H1 (cell line): Measurements from ENCODE around the gene ZNF112. TPM values are rescaled to one million over a fixed set of nuclear protein-coding genes. Genes with fewer than 3 reads are reported as not detected.

Experiments used
- CTCF ChIA-PET: fragments of 300-600 bp; sonication (Branson Sonifier 250); formaldehyde crosslinking; loops from one replicate; lab custom pipeline; 2021; ENCODE audit not compliant: partially characterized antibody; lab: Charles Lee
- POLR2A ChIA-PET: fragments of 300-600 bp; sonication (Branson Sonifier 250); formaldehyde crosslinking; loops from one replicate; lab custom pipeline; 2021; ENCODE audit warnings: inconsistent platforms; ENCODE audit not compliant: partially characterized antibody; lab: Charles Lee
- DNase-seq, 2 experiments: peaks; one replicate each; pipeline versions ENCODE4 v3.0.0 to v3.0.0-alpha.2; 2010 to 2022; ENCODE audit warnings: low spot score in 2 of 2, low read depth in 1 of 2, mixed read lengths in 1 of 2
- FAIRE-seq: peaks from 2 replicates; lab custom pipeline; 2011; peaks lifted over from hg19 to GRCh38; lab: Jason Lieb, UNC
- H2AFZ ChIP-seq: 2 replicates; pipeline ENCODE4 v1.8.1; 2012; ENCODE audit warnings: low read length, inconsistent platforms
- H2AK5ac ChIP-seq: 2 replicates; pipeline ENCODE4 v1.6.1; 2013; ENCODE audit warnings: low read depth, low read length
- H2BK120ac ChIP-seq: replicated peaks from 2 replicates; pipeline ENCODE3; 2013; ENCODE audit warnings: low read depth, low read length, inconsistent platforms
- H2BK12ac ChIP-seq: 2 replicates; pipeline ENCODE4 v1.6.1; 2013; ENCODE audit warnings: low read depth, low read length
- H2BK15ac ChIP-seq: 2 replicates; pipeline ENCODE4 v1.6.1; 2013; ENCODE audit warnings: low read length
- H2BK20ac ChIP-seq: 2 replicates; pipeline ENCODE4 v1.6.1; 2013; ENCODE audit warnings: low read length
- H2BK5ac ChIP-seq: 2 replicates; pipeline ENCODE4 v1.6.1; 2013; ENCODE audit warnings: low read depth, low read length
- H3K14ac ChIP-seq: 2 replicates; pipeline ENCODE4 v1.6.1; 2013; ENCODE audit warnings: inconsistent platforms; ENCODE audit not compliant: insufficient read length
- H3K18ac ChIP-seq: 2 replicates; pipeline ENCODE4 v1.6.1; 2013; ENCODE audit warnings: low read length; ENCODE audit errors: extremely low read depth
- H3K23ac ChIP-seq: 2 replicates; pipeline ENCODE4 v1.6.1; 2013; ENCODE audit warnings: inconsistent platforms; ENCODE audit not compliant: insufficient read length
- H3K23me2 ChIP-seq: 2 replicates; pipeline ENCODE4 v1.6.1; 2013; ENCODE audit warnings: low read depth, low read length
- H3K27ac ChIP-seq: 2 replicates; pipeline ENCODE4 v1.6.1; 2011; ENCODE audit warnings: low read depth, low read length, inconsistent platforms
- H3K27me3 ChIP-seq, 4 experiments: replicated peaks in 1 of 4; 1 replicate in 1 of 4; 2 replicates in 3 of 4; pipeline versions ENCODE4 v1.6.1 to v1.8.1; 2011 to 2013; ENCODE audit warnings: low read length in 3 of 4, mild to moderate bottlenecking in 3 of 4, inconsistent platforms in 2 of 4, mixed read lengths in 2 of 4, moderate library complexity in 1 of 4; ENCODE audit not compliant: control insufficient read depth in 3 of 4, insufficient read depth in 3 of 4; ENCODE audit errors: extremely low read depth in 1 of 4
- H3K36me3 ChIP-seq, 4 experiments: 2 replicates each; pipeline versions ENCODE4 v1.6.1 to v1.8.1; 2011 to 2013; ENCODE audit warnings: mild to moderate bottlenecking in 4 of 4, low read length in 3 of 4, moderate library complexity in 2 of 4, control low read depth in 1 of 4, inconsistent platforms in 1 of 4; ENCODE audit not compliant: insufficient read depth in 4 of 4, control insufficient read depth in 2 of 4
- H3K4ac ChIP-seq: replicated peaks from 2 replicates; pipeline ENCODE3; 2013; ENCODE audit warnings: low read length, low read depth, mixed read lengths, inconsistent platforms; ENCODE audit not compliant: insufficient read length
- H3K4me1 ChIP-seq, 4 experiments: replicated peaks in 1 of 4; 1 replicate in 1 of 4; 2 replicates in 3 of 4; pipeline versions ENCODE4 v1.6.1 to v1.8.1; 2011 to 2013; ENCODE audit warnings: low read length in 3 of 4, inconsistent platforms in 2 of 4, mixed read lengths in 1 of 4; ENCODE audit not compliant: insufficient read depth in 4 of 4, control insufficient read depth in 3 of 4
- H3K4me2 ChIP-seq, 2 experiments: 2 replicates each; pipeline versions ENCODE4 v1.6.1 to v1.8.1; 2011 to 2013; ENCODE audit warnings: low read depth in 2 of 2, low read length in 2 of 2, control low read depth in 1 of 2, inconsistent platforms in 1 of 2, mild to moderate bottlenecking in 1 of 2; ENCODE audit not compliant: insufficient read depth in 1 of 2
- H3K4me3 ChIP-seq, 4 experiments: fragments of 200-600, 300-600 bp in 1 of 4; sonication (generic), shearing (Covaris generic), sonication (Bioruptor Twin) in 1 of 4; 2 replicates each; pipeline versions ENCODE4 v1.5.1 to v1.8.1; 2011 to 2016; ENCODE audit warnings: low read length in 4 of 4, low read depth in 3 of 4, control low read depth in 2 of 4, inconsistent platforms in 2 of 4, mild to moderate bottlenecking in 2 of 4, mixed read lengths in 1 of 4, moderate library complexity in 1 of 4; ENCODE audit not compliant: insufficient read depth in 2 of 4; ENCODE audit errors: extremely low read depth in 1 of 4
- H3K56ac ChIP-seq: replicated peaks from 2 replicates; pipeline ENCODE3; 2013; ENCODE audit warnings: low read depth, mild to moderate bottlenecking, mixed read lengths, low read length, inconsistent platforms; ENCODE audit not compliant: insufficient read length
- H3K79me1 ChIP-seq: 2 replicates; pipeline ENCODE4 v1.6.1; 2013; ENCODE audit warnings: low read depth, low read length, control low read depth
- H3K79me2 ChIP-seq, 2 experiments: 2 replicates each; pipeline versions ENCODE4 v1.6.1 to v1.8.1; 2012 to 2013; ENCODE audit warnings: low read length in 2 of 2, mild to moderate bottlenecking in 2 of 2, inconsistent platforms in 1 of 2; ENCODE audit not compliant: insufficient read depth in 2 of 2, control insufficient read depth in 1 of 2
- H3K9ac ChIP-seq, 4 experiments: replicated peaks in 1 of 4; 1 replicate in 1 of 4; 2 replicates in 3 of 4; pipeline versions ENCODE4 v1.6.1 to v1.8.1; 2011 to 2013; ENCODE audit warnings: low read depth in 3 of 4, low read length in 3 of 4, control low read depth in 2 of 4, mild to moderate bottlenecking in 2 of 4, moderate library complexity in 2 of 4, inconsistent platforms in 1 of 4; ENCODE audit errors: extremely low read depth in 1 of 4
- H3K9me3 ChIP-seq, 2 experiments: 2 replicates each; pipeline versions ENCODE4 v1.6.1 to v1.8.1; 2012 to 2013; ENCODE audit warnings: mild to moderate bottlenecking in 2 of 2, moderate library complexity in 2 of 2, control low read depth in 1 of 2, inconsistent platforms in 1 of 2, low read depth in 1 of 2, low read length in 1 of 2, mixed read lengths in 1 of 2; ENCODE audit not compliant: insufficient read depth in 2 of 2
- H4K20me1 ChIP-seq, 2 experiments: replicated peaks in 1 of 2; 2 replicates each; pipeline versions ENCODE3 to v1.8.1; 2011 to 2013; ENCODE audit warnings: inconsistent platforms in 2 of 2, low read length in 2 of 2, mild to moderate bottlenecking in 1 of 2; ENCODE audit not compliant: insufficient read depth in 2 of 2, control insufficient read depth in 1 of 2
- H4K5ac ChIP-seq: 2 replicates; pipeline ENCODE4 v1.6.1; 2013; ENCODE audit warnings: low read length, low read depth, mixed read lengths, inconsistent platforms; ENCODE audit not compliant: insufficient read length
- H4K8ac ChIP-seq: 2 replicates; pipeline ENCODE4 v1.8.0; 2013; ENCODE audit warnings: mild to moderate bottlenecking, moderate library complexity, low read length, inconsistent platforms; ENCODE audit not compliant: insufficient read depth; ENCODE audit errors: extremely low read depth
- H4K91ac ChIP-seq: replicated peaks from 2 replicates; pipeline ENCODE3; 2013; ENCODE audit warnings: low read length, mixed read lengths, inconsistent platforms; ENCODE audit not compliant: insufficient read length
- GTF2F1 ChIP-seq: IDR thresholded peaks from 2 replicates; pipeline ENCODE4 v1.6.1; 2012; ENCODE audit warnings: low read depth, low read length, improper control_type of control experiment, borderline replicate concordance
- PHF8 ChIP-seq: fragments of 200-600 bp; sonication (generic); conservative IDR thresholded peaks from 2 replicates; pipeline ENCODE4 v1.7.1; 2012; ENCODE audit warnings: low read depth, mild to moderate bottlenecking, inconsistent platforms, low read length, moderate library complexity
- SIRT6 ChIP-seq: IDR thresholded peaks from one replicate; pipeline ENCODE4 v1.7.1; 2012; ENCODE audit warnings: low read length, inconsistent platforms
- YY1 ChIP-seq: IDR thresholded peaks from 2 replicates; pipeline ENCODE4 v1.6.1; 2011; ENCODE audit warnings: low read depth, mild to moderate bottlenecking, low read length
- WGBS, 2 experiments: shearing (Covaris generic) in 1 of 2; methylation state at CpG; one replicate each; pipeline versions ENCODE4 v1.1.6 to v1.1.7; 2013 to 2015; ENCODE audit warnings: low lambda C conversion rate in 2 of 2, mixed read lengths in 2 of 2, inconsistent platforms in 1 of 2, low coverage in 1 of 2, missing lambda C conversion rate in 1 of 2; ENCODE audit not compliant: insufficient replicate concordance in 2 of 2, insufficient coverage in 1 of 2, insufficient read length in 1 of 2; ENCODE audit errors: extremely low coverage in 1 of 2, missing lambda C conversion rate in 1 of 2; 5-methylcytosine and 5-hydroxymethylcytosine counted together
- polyA plus RNA-seq, 7 experiments: library from polyadenylated mRNA; depleted of rRNA in 3 of 7; stranded (reverse) in 5 of 7; unstranded in 2 of 7; fragments of >200 nt in 5 of 7; fragments of 200-250 nt in 2 of 7; gene quantifications; 1 replicate in 5 of 7; 2 replicates in 1 of 7; 4 replicates in 1 of 7; pipeline versions ENCODE4 v1.2.1 to v1.2.3, GENCODE V29; 2011 to 2013; ENCODE audit warnings: missing spikeins in 2 of 7, mixed read lengths in 2 of 7
- total RNA-seq: library from RNA; stranded (reverse); fragmentation: NEBNext Ultra II Directional; extraction: Animal tissue kit (Norgen Biotek cat#: 25700); gene quantifications from 2 replicates; pipeline ENCODE4 v1.2.1, GENCODE V29; 2021

Gene ZNF112
- total and polyA plus RNA-seq, 2 of the 8 experiments (the other 6 are each of a cell fraction or from before 2014, with no cell fraction given) = 0.70 to 2.8 TPM

- H3K56ac ChIP-seq = no peak overlapping the region
- H3K14ac ChIP-seq = no peak overlapping the region
- H3K27me3 ChIP-seq = no peaks in the 10 kb centered on the region
- ChIA-PET CTCF (no interaction called here), POLR2A (no interaction called here)
- no peak overlapping the region for H2BK120ac ChIP-seq
- peaks cover 0 to 3% of the 10 kb centered on the region in 2 experiments; a peak in 2 of 4 replicates for H3K9me3 ChIP-seq
- H2BK15ac ChIP-seq = no peak overlapping the region
- no peak overlapping the region for H4K5ac ChIP-seq
- H2BK5ac ChIP-seq = no peak overlapping the region
- no peaks in the 10 kb centered on the region for H3K4me1 ChIP-seq
- no peak overlapping the region for H4K91ac ChIP-seq
- WGBS, 2 experiments = 90% methylated on average over 4 of the region's 4 CpGs; no CpG with 5 or more reads in 1 of the 2 experiments
- H3K79me2 ChIP-seq = no peaks in the 10 kb centered on the region
- no peak overlapping the region for H3K23ac ChIP-seq
- H2BK12ac ChIP-seq = no peak overlapping the region
- H4K8ac ChIP-seq = peak overlapping the region; percentile 62; the same call in 1 of the 2 replicates
- no peaks in the 10 kb centered on the region for H3K79me1 ChIP-seq
- no peaks in the 10 kb centered on the region for H4K20me1 ChIP-seq
- H2BK20ac ChIP-seq = no peak overlapping the region
- peaks cover 5 to 11% (median 6%) of the 10 kb centered on the region in 4 experiments; a peak in 5 of 8 replicates for H3K36me3 ChIP-seq
- H3K4ac ChIP-seq = no peak overlapping the region
- H3K23me2 ChIP-seq = peaks cover 3% of the 10 kb centered on the region; the same call in 1 of the 2 replicates
- no peak overlapping the region for H3K27ac ChIP-seq
- H3K4me3 ChIP-seq = peak overlapping the region in 1 of 4 experiments; percentile 91; a peak in 1 of 8 replicates
- H2AFZ ChIP-seq = no peak overlapping the region
- H3K4me2 ChIP-seq = peak overlapping the region in 1 of 2 experiments; percentile 71; a peak in 1 of 4 replicates
- H3K18ac ChIP-seq = no peak overlapping the region
- no peak for DNase-seq
- FAIRE-seq = no peak
- no peak overlapping the region for H2AK5ac ChIP-seq
- H3K9ac ChIP-seq = no peak overlapping the region
- TF ChIP-seq GTF2F1 (no peak), PHF8 (no peak), SIRT6 (no peak), YY1 (no peak)
Measured at GRCh38 chr19:44303320-44303719, 53.2 kb downstream of the ZNF112 start.
